ENCODE measurements around the gene NME1. TPM values are rescaled to one million over a fixed set of nuclear protein-coding genes. Genes with fewer than 3 reads are reported as not detected.
"Not testable (repeated sequence)": the region's sequence is repeated elsewhere in the genome, so short reads cannot be mapped to it uniquely, and the experiment has no call there.

Gene NME1
- total RNA-seq, 1 experiment from 2014 or later, result 238 TPM

GRCh38 chr17:51170736-51171135 lies 17.4 kb downstream of the NME1 start (continued):
- TF ChIP-seq ERG (CRISPR knock-in tag; IDR thresholded peaks at IDR 0.05), result no peak
- TF ChIP-seq, protein P1, sequence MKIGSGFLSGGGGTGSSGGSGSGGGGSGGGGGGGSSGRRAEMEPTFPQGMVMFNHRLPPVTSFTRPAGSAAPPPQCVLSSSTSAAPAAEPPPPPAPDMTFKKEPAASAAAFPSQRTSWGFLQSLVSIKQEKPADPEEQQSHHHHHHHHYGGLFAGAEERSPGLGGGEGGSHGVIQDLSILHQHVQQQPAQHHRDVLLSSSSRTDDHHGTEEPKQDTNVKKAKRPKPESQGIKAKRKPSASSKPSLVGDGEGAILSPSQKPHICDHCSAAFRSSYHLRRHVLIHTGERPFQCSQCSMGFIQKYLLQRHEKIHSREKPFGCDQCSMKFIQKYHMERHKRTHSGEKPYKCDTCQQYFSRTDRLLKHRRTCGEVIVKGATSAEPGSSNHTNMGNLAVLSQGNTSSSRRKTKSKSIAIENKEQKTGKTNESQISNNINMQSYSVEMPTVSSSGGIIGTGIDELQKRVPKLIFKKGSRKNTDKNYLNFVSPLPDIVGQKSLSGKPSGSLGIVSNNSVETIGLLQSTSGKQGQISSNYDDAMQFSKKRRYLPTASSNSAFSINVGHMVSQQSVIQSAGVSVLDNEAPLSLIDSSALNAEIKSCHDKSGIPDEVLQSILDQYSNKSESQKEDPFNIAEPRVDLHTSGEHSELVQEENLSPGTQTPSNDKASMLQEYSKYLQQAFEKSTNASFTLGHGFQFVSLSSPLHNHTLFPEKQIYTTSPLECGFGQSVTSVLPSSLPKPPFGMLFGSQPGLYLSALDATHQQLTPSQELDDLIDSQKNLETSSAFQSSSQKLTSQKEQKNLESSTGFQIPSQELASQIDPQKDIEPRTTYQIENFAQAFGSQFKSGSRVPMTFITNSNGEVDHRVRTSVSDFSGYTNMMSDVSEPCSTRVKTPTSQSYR (CRISPR knock-in tag; IDR thresholded peaks at IDR 0.05), result no peak

GRCh38 chr17:51172030-51172429 lies 18.7 kb downstream of the NME1 start:
- H3K27me3 Mint-ChIP-seq (ENCODE audit: low read depth); H3K9me3 Mint-ChIP-seq; H3K4me3 Mint-ChIP-seq; DNase-seq (ENCODE audit: low spot score); H3K4me1 Mint-ChIP-seq; POLR2A ChIA-PET; ATAC-seq; CTCF ChIA-PET; H3K27ac Mint-ChIP-seq: not testable (repeated sequence)
- H3K36me3 Mint-ChIP-seq, result peaks cover 46% of the 10 kb centered on the region

DNA sequence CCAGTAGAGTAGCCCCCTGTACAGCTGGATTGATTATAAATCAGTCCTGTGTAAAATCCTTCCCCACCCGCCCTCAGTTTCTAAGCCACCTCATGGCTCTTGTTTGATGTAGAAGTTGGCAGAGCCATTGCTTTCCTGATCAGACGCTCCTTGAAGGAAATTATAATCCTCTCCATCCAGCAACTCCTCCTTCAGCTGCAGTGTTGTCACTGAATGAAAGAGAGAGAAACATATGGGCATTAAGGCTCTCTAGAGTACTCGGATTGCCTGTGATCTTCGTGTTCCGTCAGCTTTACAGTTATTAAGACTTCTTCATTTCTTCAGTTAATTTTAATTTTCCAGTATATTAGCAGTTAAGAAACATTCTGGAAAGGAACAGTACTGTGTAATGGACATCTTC lies 27.1 kb downstream of the NME1 start:
- H3K4me1 Mint-ChIP-seq, result no peaks in the 10 kb centered on the region
- peaks cover 41% of the 10 kb centered on the region for H3K36me3 Mint-ChIP-seq
- TF ChIP-seq TEAD1 (CRISPR knock-in tag; IDR thresholded peaks at IDR 0.05) (no peak), ZNF121 (CRISPR knock-in tag; IDR thresholded peaks at IDR 0.05) (no peak), TCF7 (CRISPR knock-in tag; IDR thresholded peaks at IDR 0.05; ENCODE audit: low read depth) (no peak), AFF4 (CRISPR knock-in tag; IDR thresholded peaks at IDR 0.05; ENCODE audit: borderline replicate concordance) (no peak), ZNF232 (CRISPR knock-in tag; IDR thresholded peaks at IDR 0.05) (no peak), HMGXB4 (CRISPR knock-in tag; IDR thresholded peaks at IDR 0.05) (no peak), USF1 (CRISPR knock-in tag; IDR thresholded peaks at IDR 0.05) (no peak), JUN (CRISPR knock-in tag; IDR thresholded peaks at IDR 0.05) (no peak), ATF1 (CRISPR knock-in tag; IDR thresholded peaks at IDR 0.05) (no peak), CDX4 (CRISPR knock-in tag; IDR thresholded peaks at IDR 0.05; ENCODE audit: borderline replicate concordance) (no peak)
- TF ChIP-seq, protein P2, sequence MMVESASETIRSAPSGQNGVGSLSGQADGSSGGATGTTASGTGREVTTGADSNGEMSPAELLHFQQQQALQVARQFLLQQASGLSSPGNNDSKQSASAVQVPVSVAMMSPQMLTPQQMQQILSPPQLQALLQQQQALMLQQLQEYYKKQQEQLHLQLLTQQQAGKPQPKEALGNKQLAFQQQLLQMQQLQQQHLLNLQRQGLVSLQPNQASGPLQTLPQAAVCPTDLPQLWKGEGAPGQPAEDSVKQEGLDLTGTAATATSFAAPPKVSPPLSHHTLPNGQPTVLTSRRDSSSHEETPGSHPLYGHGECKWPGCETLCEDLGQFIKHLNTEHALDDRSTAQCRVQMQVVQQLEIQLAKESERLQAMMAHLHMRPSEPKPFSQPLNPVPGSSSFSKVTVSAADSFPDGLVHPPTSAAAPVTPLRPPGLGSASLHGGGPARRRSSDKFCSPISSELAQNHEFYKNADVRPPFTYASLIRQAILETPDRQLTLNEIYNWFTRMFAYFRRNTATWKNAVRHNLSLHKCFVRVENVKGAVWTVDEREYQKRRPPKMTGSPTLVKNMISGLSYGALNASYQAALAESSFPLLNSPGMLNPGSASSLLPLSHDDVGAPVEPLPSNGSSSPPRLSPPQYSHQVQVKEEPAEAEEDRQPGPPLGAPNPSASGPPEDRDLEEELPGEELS (CRISPR knock-in tag; IDR thresholded peaks at IDR 0.05), result no peak
- TF ChIP-seq, protein P3, sequence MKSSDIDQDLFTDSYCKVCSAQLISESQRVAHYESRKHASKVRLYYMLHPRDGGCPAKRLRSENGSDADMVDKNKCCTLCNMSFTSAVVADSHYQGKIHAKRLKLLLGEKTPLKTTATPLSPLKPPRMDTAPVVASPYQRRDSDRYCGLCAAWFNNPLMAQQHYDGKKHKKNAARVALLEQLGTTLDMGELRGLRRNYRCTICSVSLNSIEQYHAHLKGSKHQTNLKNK (CRISPR knock-in tag; IDR thresholded peaks at IDR 0.05), result no peak
- TF ChIP-seq, protein P1 (CRISPR knock-in tag; IDR thresholded peaks at IDR 0.05), result no peak

More for the DNA sequence above, 27.1 kb downstream of the NME1 start:
- H3K9me3 Mint-ChIP-seq, result no peaks in the 10 kb centered on the region
- no peak for ATAC-seq
- no peak overlapping the region for H3K27ac Mint-ChIP-seq
- DNase-seq (ENCODE audit: low spot score), result no peak
- H3K4me3 Mint-ChIP-seq, result no peak overlapping the region
- CTCF ChIA-PET, result no interaction called here
- no peaks in the 10 kb centered on the region for H3K27me3 Mint-ChIP-seq (ENCODE audit: low read depth)
- POLR2A ChIA-PET, result no interaction called here

Data from WTC11 (cell line).